Lung (tissue), 12 donors: ENCODE data around the gene ZBTB44. TPM values are rescaled to one million over a fixed set of nuclear protein-coding genes. Genes with fewer than 3 reads are reported as not detected.

Experiments
- ATAC-seq: fragments of 200-7000 bp; cut with Tn5 transposase; one replicate; pipeline ENCODE4 v1.9.1; 2020; ENCODE audit warnings: moderate number of reproducible peaks; ENCODE audit not compliant: insufficient read depth, low FRiP score
- DNase-seq, 3 donors: peaks; one replicate each; pipeline ENCODE4 v3.0.0-alpha.2; 2013 to 2017
- H3K27ac ChIP-seq, 2 donors: one replicate each; pipeline ENCODE4 v1.5.1; 2013; ENCODE audit warnings: mild to moderate bottlenecking in 2 of 2, moderate library complexity in 2 of 2, control low read depth in 1 of 2, inconsistent platforms in 1 of 2, low read depth in 1 of 2, low read length in 1 of 2
- H3K27me3 ChIP-seq, 3 donors: one replicate each; pipeline ENCODE4 v1.5.1; 2013; ENCODE audit warnings: low read length in 2 of 3; ENCODE audit not compliant: control insufficient read depth in 3 of 3, insufficient read depth in 3 of 3
- H3K36me3 ChIP-seq, 4 donors: one replicate each; pipeline ENCODE4 v1.5.1; 2013; ENCODE audit warnings: low read length in 4 of 4, mild to moderate bottlenecking in 1 of 4, moderate library complexity in 1 of 4; ENCODE audit not compliant: control insufficient read depth in 4 of 4, insufficient read depth in 4 of 4
- H3K4me1 ChIP-seq, 5 donors: one replicate each; pipeline ENCODE4 v1.5.1; 2013; ENCODE audit warnings: low read length in 5 of 5, mild to moderate bottlenecking in 2 of 5, moderate library complexity in 1 of 5; ENCODE audit not compliant: control insufficient read depth in 5 of 5, insufficient read depth in 5 of 5
- H3K4me3 ChIP-seq: one replicate; pipeline ENCODE4 v1.5.1; 2013; ENCODE audit warnings: mild to moderate bottlenecking, control low read depth, moderate library complexity
- H3K9ac ChIP-seq, 2 donors: one replicate each; pipeline ENCODE4 v1.5.1; 2013; ENCODE audit warnings: low read length in 2 of 2, control low read depth in 1 of 2; ENCODE audit not compliant: insufficient read depth in 1 of 2
- H3K9me3 ChIP-seq, 4 donors: one replicate each; pipeline ENCODE4 v1.5.1; 2013; ENCODE audit warnings: low read length in 3 of 4, mild to moderate bottlenecking in 1 of 4, moderate library complexity in 1 of 4; ENCODE audit not compliant: control insufficient read depth in 4 of 4, insufficient read depth in 3 of 4
- CTCF ChIP-seq: IDR thresholded peaks from 2 replicates; pipeline ENCODE4 v1.5.1; 2012; ENCODE audit warnings: mild to moderate bottlenecking; ENCODE audit errors: control extremely low read depth, extremely low read depth
- WGBS, 2 donors: extraction: QIAGEN DNeasy Blood & Tissue Kit; methylation state at CpG; one replicate each; pipeline ENCODE4 v1.1.7; 2013; 5-methylcytosine and 5-hydroxymethylcytosine counted together
- polyA plus RNA-seq, 2 donors: library from polyadenylated mRNA; stranded (reverse); fragments of 200-250 nt; gene quantifications; one replicate each; pipeline ENCODE4 v1.2.1, GENCODE V29; 2013
- total RNA-seq, 2 donors: library from RNA; depleted of rRNA in 1 of 2; stranded (reverse); fragments of >200 nt in 1 of 2; gene quantifications; one replicate each; pipeline ENCODE4 v1.2.1, GENCODE V29; 2014 to 2021
- donor health status: control.
- donor health status: control.
- donor health status: Bipolar disorder and iron deficiency.
- donor health status: healthy.
- donor health status: DM: yes; HTN: yes; CAD: no.

Gene ZBTB44
- total and polyA plus RNA-seq, 4 donors: 8.6 to 72.7 (median 20.8) TPM

- 86 to 90% methylated on average over 23 of the region's 23 CpGs for WGBS, 2 donors
- no peak overlapping the region for H3K27ac ChIP-seq
- no peak for TF ChIP-seq CTCF
- ATAC-seq (no peak), DNase-seq (no peak)
- H3K36me3 ChIP-seq: peaks cover 0 to 2% (median 0%) of the 10 kb centered on the region in 4 donors
- no peaks in the 10 kb centered on the region for H3K4me1 ChIP-seq
- H3K27me3 ChIP-seq: no peaks in the 10 kb centered on the region
- H3K9me3 ChIP-seq: no peaks in the 10 kb centered on the region
- H3K4me3 ChIP-seq: no peak overlapping the region
- no peak overlapping the region for H3K9ac ChIP-seq
Observed at GRCh38 chr11:130209954-130210854, 104.5 kb downstream of the ZBTB44 start.

DNA sequence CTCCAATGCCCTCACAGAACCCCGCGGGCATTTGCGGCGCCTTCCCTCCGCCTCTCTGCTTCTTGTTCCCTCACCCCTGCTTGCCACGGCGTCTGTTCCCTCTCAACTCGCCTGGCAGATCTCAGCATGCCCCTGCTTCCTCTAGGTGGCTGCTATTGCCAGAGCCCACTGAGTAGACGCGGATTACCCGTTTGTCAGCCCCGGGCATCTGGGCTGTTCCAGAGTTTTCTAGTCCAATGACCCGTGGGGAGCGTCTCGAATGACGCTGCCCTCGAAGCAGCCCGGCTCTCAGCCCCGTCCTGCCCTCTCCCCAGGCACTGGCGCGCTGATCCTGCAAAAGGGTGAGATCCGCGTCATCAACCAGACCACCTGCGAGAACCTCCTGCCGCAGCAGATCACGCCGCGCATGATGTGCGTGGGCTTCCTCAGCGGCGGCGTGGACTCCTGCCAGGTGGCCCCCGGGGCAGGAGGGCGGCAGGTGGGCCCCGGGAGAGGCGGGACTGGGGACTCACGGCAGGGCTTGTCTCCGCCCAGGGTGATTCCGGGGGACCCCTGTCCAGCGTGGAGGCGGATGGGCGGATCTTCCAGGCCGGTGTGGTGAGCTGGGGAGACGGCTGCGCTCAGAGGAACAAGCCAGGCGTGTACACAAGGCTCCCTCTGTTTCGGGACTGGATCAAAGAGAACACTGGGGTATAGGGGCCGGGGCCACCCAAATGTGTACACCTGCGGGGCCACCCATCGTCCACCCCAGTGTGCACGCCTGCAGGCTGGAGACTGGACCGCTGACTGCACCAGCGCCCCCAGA lies 105.4 kb downstream of the ZBTB44 start:
- ATAC-seq: no peak
- no peak for DNase-seq
- TF ChIP-seq CTCF: no peak
- Histone ChIP-seq H3K9ac (no peak overlapping the region), H3K9me3 (no peaks in the 10 kb centered on the region), H3K4me3 (no peak overlapping the region), H3K4me1 (no peaks in the 10 kb centered on the region), H3K36me3 (peaks cover 0 to 2% (median 0%) of the 10 kb centered on the region in 4 donors), H3K27me3 (no peaks in the 10 kb centered on the region), H3K27ac (no peak overlapping the region)
- WGBS, 2 donors: 91 to 93% methylated on average over 53 of the region's 53 CpGs

DNA sequence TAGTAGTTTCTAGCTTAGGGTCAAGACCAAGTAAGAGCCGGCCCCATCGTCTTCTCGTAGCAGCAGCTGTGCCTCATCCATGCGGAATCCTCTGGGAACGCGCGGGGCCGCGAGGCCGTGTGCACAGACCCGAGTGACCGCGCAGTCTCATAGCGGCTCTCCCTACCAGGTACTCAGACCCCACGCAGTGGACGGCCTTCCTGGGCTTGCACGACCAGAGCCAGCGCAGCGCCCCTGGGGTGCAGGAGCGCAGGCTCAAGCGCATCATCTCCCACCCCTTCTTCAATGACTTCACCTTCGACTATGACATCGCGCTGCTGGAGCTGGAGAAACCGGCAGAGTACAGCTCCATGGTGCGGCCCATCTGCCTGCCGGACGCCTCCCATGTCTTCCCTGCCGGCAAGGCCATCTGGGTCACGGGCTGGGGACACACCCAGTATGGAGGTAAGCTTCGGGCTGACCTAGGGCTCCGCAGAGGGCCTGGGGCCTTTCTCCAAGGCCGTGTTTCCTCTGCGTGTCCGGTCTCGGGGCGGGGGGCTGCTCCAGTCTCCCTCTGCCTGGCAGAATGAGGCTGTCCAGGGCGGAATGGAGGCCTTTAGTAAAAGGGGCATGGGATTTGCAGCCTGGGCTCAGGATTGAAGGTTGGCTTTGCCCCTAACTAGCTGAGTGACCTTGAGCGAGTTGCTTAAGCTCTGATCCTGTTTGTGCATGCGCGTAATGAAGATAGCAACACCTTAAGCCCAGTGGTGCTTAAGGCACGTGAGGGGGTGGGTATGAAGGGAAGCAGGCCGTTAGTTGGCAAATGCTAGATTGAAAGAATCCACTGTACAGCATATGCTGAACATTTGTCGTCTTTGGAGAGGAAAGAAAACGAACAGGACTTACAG lies 106.2 kb downstream of the ZBTB44 start:
- TF ChIP-seq CTCF: no peak
- Histone ChIP-seq H3K4me3 (no peak overlapping the region), H3K27me3 (no peaks in the 10 kb centered on the region), H3K27ac (no peak overlapping the region), H3K4me1 (no peaks in the 10 kb centered on the region), H3K36me3 (peaks cover 0 to 2% (median 0%) of the 10 kb centered on the region in 4 donors), H3K9me3 (no peaks in the 10 kb centered on the region), H3K9ac (no peak overlapping the region)
- 95 to 97% methylated on average over 45 of the region's 45 CpGs for WGBS, 2 donors
- ATAC-seq (no peak), DNase-seq (no peak)
